NCI-H1092 (cell line): Measurements from ENCODE around the gene ASCC1.
"Not testable (repeated sequence)": the region's sequence is repeated elsewhere in the genome, so short reads cannot be mapped to it uniquely, and the experiment has no call there.

Source experiments
- DNase-seq: peaks from one replicate; lab custom pipeline; 2025; lab: John Stamatoyannopoulos, UW

The ASCC1 gene

DNA sequence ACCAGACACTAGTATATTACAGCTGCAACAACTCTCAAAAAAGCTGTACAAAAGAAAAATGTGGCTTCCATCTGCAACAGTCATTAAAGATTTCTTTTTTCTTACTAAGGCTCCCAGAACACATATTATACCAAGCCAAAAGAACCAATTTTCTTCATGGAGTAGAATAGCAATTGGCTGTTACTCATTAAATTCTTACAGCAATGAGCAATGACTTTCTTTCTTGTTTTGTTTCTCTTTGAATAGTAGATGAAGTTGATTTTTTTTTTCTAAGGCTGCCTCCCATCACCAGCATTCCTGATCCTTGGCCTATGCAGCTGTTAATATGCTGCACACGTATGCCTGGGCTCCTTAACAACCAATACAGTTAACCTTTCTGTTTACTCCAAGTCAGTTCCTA is 91.1 kb downstream of the ASCC1 start:
- no peak for DNase-seq

DNA sequence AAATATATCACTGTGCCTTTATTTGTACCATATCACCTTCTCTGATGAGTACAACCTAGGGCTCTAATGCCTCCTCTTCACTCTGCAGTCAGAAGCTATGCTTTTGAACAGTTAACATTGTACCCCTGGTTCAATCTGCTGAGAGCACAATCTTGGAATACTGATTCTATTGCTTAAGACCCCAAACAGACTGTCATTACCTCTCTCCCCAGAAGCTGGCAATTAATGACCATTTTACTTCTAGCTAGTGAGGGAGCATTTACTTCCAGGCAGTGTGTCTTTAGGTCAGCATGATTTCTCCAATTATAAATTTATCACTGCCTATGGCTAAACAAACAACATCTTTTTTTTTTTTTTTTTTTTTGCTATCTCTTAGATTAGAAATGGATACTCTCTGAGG is 91.7 kb downstream of the ASCC1 start:
- no peak for DNase-seq

DNA sequence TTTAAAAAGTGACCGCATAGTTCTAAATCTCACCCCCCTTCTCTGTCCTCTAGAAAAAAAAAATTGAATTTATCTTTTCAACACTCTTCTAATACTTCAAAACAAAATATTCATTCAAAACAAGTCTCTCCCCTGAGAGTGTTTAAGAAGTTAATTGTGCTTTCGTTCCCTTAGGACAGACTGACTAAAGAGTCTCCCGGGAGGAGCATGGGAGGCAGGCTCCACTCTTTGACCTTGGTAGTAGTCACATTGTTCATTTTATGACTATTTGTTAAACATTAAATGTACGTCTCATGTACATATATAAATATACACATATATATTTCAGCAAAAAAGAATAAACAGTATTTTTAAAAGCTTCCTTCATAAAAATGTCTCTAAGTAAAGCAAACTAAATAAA is 92.5 kb downstream of the ASCC1 start:
- DNase-seq = no peak

GRCh38 chr10:72122221-72122620 is 93.9 kb downstream of the ASCC1 start:
- DNase-seq = no peak

GRCh38 chr10:72121389-72121788 is 94.7 kb downstream of the ASCC1 start:
- no peak for DNase-seq

DNA sequence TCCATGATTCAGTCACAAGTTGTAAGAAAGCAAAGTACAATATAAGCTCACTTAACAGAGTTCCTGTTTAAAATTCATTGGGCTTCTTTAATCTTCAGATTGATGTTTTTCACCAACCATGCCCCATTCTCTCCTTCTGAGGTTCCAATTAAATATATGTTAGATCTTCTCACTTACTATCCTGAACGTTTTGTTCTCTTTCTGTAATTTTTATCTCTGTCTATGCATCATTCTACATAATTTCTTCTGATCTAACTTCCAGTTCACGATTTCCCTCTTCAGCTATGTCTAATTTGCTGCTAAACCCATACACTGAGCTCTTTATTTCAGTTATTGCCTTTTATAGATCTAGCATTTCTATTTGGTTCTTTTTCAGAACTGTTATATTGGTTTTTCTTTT is 99.7 kb downstream of the ASCC1 start:
- no peak for DNase-seq

DNA sequence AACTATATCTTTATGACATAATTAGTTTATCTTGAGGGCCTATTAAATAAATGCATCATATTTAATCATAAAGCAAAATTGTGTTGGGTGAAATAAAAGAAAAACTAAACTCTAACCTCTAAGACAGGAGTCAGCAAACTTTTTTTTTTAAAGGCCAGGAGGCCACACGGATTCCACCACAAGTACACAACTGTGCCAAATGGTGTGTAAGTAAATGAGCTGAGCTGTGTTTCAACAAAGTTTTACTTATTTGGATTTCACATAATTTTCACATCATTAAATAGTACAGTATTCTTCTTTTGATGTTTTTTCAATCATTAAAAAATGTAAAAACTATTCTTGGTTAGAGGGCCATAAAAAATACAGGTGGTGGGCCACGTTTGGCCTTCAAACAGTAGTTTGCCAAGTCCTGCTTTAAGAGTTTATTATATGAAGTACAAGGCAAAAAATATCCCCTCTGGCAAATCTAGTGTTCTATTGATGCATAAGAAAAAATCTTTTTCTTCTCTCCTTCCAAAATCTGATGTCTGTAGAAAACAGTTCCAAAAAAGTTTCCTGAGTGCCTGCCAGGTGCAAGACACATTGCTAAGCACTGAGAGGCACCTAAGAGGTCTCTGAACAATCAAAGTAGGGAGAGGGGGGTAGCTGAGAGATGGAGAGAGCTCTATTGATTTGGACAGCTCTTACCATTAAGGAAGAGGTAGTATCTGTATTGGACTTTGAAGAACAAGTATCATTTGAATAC is 101.2 kb downstream of the ASCC1 start:
- no peak for DNase-seq

- no peak for DNase-seq
Observed at GRCh38 chr10:72110673-72111401, 105.2 kb downstream of the ASCC1 start.

- no peak for DNase-seq
Observed at GRCh38 chr10:72109636-72110157, 106.4 kb downstream of the ASCC1 start.

GRCh38 chr10:72108830-72109635 is 107.0 kb downstream of the ASCC1 start:
- no peak for DNase-seq

GRCh38 chr10:72108004-72108370 is 108.1 kb downstream of the ASCC1 start:
- DNase-seq = not testable (repeated sequence)

- DNase-seq = no peak
Observed at GRCh38 chr10:72107325-72108003, 108.6 kb downstream of the ASCC1 start.

DNA sequence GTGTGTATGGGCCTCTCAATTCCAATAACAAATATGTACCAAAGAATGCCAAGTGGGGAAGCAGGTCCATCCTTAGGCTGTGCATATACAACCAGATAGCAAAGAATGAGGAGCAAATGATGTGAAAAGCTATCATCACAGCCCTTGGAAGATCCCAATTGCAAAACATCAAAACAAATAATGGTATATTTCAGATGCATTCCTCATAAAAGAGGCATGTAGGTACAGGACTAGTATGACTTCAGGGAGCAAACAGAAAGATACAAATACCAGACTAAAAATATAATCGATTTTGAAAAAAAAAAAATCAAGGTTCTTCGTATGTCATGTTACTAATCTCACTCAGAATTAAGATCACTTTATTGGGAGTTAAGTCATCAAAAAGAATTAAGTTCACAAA is 109.2 kb downstream of the ASCC1 start:
- DNase-seq = no peak

DNA sequence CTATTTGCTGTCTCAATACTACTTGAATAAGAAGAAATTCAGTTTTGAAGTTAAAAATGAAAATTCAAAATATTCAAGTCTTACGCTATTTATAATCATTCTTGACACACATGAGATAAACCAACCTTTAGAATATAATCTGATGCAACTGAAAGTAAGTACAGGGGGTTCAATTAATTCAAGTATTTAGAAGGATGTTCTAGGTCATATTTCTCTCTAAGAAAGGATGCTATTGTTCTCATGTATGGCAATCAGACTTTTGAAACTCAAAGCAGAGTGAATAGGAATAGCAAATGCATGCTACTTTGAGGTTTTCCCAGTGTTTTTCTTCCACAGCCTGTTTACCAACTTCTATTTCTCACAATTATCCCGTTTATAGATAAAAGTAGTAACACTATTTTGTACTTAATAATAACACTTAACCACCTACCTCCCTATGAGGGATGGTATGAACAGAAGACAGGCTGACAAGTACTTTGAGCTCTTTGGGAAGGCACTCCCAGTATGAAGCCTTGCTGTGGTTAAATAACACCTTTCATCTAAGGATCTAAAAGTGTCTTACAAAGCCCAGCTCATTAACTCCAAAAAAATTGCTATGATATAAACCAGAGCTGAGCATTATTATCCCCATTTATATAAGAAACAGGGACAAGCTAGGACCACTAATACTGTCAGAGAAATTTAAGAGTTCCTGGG is 109.8 kb downstream of the ASCC1 start:
- no peak for DNase-seq

DNA sequence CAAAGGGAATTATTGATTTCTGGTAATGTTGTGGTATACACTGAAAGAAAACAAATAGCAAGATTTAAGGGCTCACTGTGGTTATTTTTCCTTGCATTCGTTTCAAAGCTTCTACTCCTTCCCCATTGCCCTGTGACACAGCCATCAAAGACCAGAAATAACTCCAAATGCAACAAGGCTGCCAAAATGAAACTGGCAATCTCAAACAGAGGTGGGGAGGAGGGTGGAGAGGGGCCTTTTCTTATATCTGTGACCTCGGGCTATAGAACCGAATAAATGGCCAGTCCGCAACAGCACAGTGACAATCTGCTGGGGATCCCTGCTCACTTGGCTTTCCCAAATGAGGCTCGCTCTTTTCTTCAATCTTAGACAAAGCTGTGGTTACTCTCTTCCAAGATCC is 110.4 kb downstream of the ASCC1 start:
- no peak for DNase-seq

- no peak for DNase-seq
Observed at GRCh38 chr10:72105098-72105475, 111.0 kb downstream of the ASCC1 start.

GRCh38 chr10:72104472-72105097 is 111.5 kb downstream of the ASCC1 start:
- no peak for DNase-seq

DNA sequence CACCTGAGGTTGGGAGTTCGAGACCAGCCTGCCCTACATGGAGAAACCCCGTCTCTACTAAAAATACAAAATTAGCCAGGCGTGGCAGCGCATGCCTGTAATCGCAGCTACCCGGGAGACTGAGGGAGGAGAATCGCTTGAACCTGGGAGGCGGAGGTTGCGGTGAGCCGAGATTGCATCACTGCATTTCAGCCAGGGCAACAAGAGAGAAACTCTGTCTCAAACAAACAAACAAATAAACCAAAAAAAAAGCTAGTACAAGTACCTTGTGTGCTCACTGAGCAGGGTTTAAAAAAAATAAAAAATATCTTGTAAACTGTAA is 116.5 kb downstream of the ASCC1 start:
- DNase-seq = no peak

DNA sequence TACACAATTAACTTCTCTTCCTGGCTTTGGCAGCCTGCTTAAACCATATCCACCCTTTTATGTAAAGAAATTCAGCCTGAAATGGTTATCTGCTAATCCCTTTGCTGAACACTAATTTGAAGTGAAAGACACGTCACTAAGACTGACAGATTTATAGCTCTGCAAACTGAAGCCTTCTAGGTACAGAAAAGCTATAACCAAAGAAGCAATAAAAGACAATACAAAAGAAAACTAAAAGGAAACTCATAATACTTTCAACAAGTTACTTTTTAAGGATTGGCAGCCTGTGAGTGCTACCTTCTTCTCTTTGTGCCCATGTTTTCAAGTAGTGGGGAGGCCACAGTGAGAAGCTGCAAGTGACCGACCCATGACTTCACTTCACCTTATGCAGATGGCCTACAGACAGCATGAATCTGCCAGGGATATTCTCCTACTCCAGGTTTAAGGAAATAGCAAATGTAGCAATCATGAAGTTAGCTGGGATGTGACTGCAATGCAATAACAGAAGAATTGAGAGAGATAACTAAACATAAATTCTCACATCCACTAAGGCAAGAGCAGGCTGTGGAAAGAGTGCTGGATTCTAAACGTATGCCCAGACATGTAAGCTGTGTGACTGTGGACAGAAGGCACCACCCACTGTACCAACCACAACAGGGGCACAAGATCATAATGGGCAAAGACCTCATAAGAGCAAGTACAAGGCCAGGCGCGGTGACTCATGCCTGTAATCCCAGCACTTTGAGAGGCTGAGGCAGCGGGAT is 117.1 kb downstream of the ASCC1 start:
- no peak for DNase-seq

DNA sequence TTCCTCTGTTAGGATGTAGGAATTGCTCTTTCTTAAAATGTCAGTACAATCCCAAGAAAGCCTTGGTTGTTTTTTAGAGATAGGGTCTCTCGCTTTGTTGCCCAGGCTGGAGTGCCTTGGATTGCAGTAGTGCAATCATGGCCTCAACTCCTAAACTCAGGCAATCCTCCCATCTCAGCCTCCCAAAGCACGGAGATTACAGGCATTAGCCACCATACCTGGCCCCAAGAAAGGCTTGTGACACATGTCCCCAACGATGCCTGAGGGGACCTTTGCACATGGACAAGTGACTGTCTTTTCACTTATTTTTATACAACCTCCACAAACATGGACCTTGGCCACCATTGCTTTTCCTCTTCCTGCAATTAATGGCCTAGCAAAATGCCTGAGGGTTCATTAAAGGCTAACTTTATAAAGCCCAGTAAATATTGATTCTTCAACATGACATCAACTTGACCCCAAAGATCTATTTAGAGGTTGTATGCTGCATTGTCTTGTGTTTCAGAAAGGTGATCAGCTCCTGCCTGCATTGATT is 117.7 kb downstream of the ASCC1 start:
- DNase-seq = no peak
